Activated CD4-positive, alpha-beta T cell treated with anti-CD3 and anti-CD28 coated beads, Interleukin-2, amount 10 ng/mL, durations not matched to agents 7 days and 5 days (primary cell): Measurements from ENCODE around the gene SUN1. TPM values are rescaled to one million over a fixed set of nuclear protein-coding genes. Genes with fewer than 3 reads are reported as not detected.

Experiments used
- CTCF ChIA-PET: fragments of 350-600 bp; sonication (Branson Sonifier 250); formaldehyde crosslinking; loops from one replicate; lab custom pipeline; 2021; ENCODE audit warnings: antibody characterized with exemption; lab: Charles Lee
- POLR2A ChIA-PET: fragments of 350-600 bp; sonication (Branson Sonifier 250); formaldehyde crosslinking; loops from one replicate; lab custom pipeline; 2021; ENCODE audit warnings: antibody characterized with exemption; lab: Charles Lee
- DNase-seq: peaks from one replicate; pipeline ENCODE4 v3.0.0-alpha.2; 2020
- H3K27ac Mint-ChIP-seq: one replicate; pipeline ENCODE4 v1.8.0; 2021; ENCODE audit warnings: mild to moderate bottlenecking, moderate library complexity, mixed read lengths
- H3K27me3 Mint-ChIP-seq: one replicate; pipeline ENCODE4 v1.8.0; 2021; ENCODE audit warnings: mixed read lengths
- H3K36me3 Mint-ChIP-seq: one replicate; pipeline ENCODE4 v1.8.0; 2021; ENCODE audit warnings: low read depth, mixed read lengths
- H3K4me1 Mint-ChIP-seq: one replicate; pipeline ENCODE4 v1.8.0; 2021; ENCODE audit warnings: mixed read lengths
- H3K4me3 Mint-ChIP-seq: one replicate; pipeline ENCODE4 v1.8.0; 2021; ENCODE audit warnings: mild to moderate bottlenecking, moderate library complexity, mixed read lengths
- H3K9me3 Mint-ChIP-seq: one replicate; pipeline ENCODE4 v1.8.0; 2021; ENCODE audit warnings: mixed read lengths
- total RNA-seq, 2 experiments: library from RNA; stranded (reverse); gene quantifications; one replicate each; pipeline ENCODE4 v1.2.3, GENCODE V29; 2021

The SUN1 gene
- total RNA-seq, 2 experiments from 2014 or later: 76.8 to 78.5 TPM

DNA sequence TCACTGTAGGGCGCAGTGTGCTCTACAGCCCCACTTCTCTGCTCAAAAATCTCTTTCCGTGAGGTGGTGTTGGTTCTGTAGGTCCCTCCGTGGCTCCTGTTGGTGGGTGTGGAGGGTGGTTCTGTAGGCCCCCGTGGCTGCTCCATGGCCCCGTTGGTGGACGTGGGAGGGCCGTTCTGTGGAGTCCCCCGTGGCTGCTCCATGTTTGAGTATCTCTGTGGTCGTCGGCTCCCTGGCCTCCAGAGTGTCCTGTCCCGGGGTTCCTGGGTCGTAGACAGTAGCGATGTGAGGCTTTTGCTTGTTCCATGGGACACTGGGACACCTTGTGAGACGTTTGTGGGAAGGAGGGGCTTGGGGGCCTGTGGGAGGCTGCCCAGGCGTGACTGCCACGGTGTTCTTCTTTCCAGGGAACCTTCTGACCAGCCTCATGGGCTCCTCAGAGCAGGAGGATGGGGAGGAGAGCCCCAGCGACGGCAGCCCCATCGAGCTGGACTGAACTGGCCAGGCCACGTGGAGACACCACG is 62.7 kb downstream of the SUN1 start:
- DNase-seq: no peak
- Mint-ChIP-seq H3K4me1 (peaks cover 7% of the 10 kb centered on the region), H3K27ac (no peak overlapping the region), H3K27me3 (no peaks in the 10 kb centered on the region), H3K4me3 (no peak overlapping the region), H3K36me3 (peaks cover 43% of the 10 kb centered on the region), H3K9me3 (peaks cover 6% of the 10 kb centered on the region)
- POLR2A ChIA-PET: no interaction called here
- CTCF ChIA-PET: no interaction called here

DNA sequence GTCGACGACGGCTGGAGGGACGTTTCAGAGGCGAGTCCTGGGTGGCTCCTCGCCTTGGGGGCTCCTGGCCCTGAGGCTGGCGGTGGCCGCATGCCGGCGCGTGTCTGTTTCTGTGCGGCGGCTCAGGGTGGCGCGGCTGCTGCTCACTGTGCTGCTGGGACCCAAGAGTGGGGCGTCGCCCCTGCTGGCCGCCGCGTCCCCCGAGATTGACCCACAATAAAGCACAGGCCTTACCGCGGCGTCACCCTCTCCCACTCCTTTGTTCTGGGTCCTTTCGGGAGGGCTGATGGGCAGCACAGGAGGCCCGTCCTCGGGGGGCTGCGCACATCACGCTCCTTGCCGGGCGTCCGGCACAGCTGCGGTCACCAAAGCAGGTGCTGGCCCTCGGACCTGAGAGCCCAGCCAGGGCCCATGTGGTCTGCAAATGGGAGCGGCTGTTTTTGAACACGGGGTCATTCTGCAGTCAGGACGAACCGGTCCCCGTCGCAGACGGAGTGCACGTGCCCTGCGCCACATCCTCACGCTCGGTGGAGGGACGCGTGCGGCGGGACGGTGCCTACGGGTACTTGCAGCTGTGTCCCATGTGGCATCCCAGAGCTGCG is 63.3 kb downstream of the SUN1 start:
- Mint-ChIP-seq H3K27me3 (no peaks in the 10 kb centered on the region), H3K9me3 (peaks cover 6% of the 10 kb centered on the region), H3K4me3 (no peak overlapping the region), H3K4me1 (peaks cover 7% of the 10 kb centered on the region), H3K36me3 (peaks cover 39% of the 10 kb centered on the region), H3K27ac (no peak overlapping the region)
- ChIA-PET CTCF (interaction anchor here (0.9 kb wide), 1 partner anchor 10 kb away, joined by 3 read pairs; no protein-coding TSS in a partner anchor), POLR2A (no interaction called here)
- no peak for DNase-seq

DNA sequence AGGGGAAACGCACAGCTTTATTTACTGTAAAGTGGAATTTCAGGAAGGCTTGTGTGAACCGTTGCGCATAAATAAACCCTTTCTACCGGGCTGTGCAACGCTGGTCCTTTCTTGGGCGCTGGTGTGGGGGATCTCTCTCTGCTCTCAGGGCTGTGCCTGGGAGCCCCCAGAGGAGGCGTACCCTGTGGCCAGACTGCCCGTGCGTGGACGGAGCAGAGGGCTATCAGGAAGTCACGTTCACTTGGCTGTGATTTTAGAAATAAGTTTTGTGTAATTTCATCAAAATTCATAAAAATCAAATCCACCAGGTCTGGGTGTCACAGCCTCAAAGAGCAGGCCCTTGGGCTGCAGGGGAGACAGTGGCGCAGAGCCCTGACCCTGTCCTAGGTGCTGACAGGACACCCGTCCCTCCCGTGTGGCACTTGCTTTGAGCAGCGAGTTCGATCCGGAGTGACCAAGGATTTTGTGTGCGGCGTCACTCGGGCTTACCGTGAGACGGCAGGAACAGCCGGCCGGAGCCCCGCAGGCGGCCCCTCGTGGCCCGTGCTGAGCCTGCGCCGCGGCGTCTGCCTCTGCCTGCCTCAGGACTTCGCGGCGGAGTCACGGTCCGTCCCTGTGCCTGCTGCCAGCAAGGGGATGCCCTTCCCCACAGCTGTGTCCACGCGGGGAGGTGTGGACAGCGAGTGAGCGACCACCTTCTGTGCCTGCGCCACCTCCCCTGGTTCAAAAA is 64.2 kb downstream of the SUN1 start:
- peaks cover 7% of the 10 kb centered on the region for H3K4me1 Mint-ChIP-seq
- peaks cover 6% of the 10 kb centered on the region for H3K9me3 Mint-ChIP-seq
- no peak for DNase-seq
- POLR2A ChIA-PET: no interaction called here
- H3K4me3 Mint-ChIP-seq: no peak overlapping the region
- peaks cover 33% of the 10 kb centered on the region for H3K36me3 Mint-ChIP-seq
- H3K27me3 Mint-ChIP-seq: no peaks in the 10 kb centered on the region
- no peak overlapping the region for H3K27ac Mint-ChIP-seq
- CTCF ChIA-PET: interaction anchor here (0.9 kb wide), 1 partner anchor 11 kb away, joined by 3 read pairs; no protein-coding TSS in a partner anchor

DNA sequence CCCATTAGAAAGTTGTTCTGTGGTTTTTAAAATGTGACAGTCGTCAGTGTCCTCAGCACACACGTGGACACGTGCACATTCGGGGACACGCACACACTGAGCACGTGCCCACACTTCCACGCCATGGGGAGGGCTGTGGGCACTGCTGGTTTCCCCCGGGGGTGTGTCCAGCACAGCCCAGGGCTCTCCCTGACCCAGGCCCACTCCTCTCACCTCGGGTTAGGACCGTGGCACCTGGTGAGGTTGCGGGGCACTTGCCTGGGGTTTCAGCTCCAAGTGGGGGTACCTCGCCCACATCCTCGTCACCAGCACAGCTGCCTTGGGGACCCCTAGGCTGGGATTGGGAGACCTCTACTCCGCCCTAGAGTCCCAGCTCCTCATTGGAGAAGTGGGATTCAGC is 64.8 kb downstream of the SUN1 start:
- Mint-ChIP-seq H3K27me3 (no peaks in the 10 kb centered on the region), H3K4me3 (no peak overlapping the region), H3K4me1 (peaks cover 7% of the 10 kb centered on the region), H3K36me3 (peaks cover 31% of the 10 kb centered on the region), H3K27ac (no peak overlapping the region), H3K9me3 (peaks cover 6% of the 10 kb centered on the region)
- ChIA-PET CTCF (interaction anchor here (0.7 kb wide), 1 partner anchor 726 kb away, joined by 3 read pairs; no protein-coding TSS in a partner anchor), POLR2A (no interaction called here)
- DNase-seq: no peak

DNA sequence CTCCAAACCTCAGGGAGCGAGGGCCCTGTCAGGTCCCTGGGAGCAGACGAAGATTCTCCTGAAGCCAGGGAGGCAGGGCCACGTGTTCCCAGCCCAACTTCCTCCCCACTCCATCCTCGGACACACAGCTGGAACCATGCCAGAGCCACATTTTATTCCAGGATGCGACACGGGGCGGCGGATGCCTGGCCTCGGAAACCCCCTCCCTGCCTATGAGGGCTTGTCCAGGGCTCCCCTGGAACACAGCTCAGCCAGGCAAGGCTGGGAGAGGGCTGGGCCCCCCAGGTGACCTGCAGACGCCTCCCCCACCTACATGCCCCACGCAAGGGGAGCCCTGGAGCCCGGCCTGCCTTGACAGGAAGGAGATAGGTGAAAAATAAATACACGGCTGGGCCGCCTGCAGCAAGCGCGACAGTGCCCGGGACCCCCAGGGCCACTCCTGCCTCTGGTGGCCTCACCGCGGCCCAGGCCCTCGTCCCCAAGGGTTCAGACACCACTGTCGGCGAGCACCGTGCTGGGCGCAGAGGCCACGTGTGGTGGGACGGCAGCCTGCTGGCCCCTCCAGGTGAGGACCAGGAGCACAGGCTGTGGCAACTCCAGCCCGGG is 65.6 kb downstream of the SUN1 start:
- CTCF ChIA-PET: interaction anchor here (0.7 kb wide), 1 partner anchor 725 kb away, joined by 3 read pairs; no protein-coding TSS in a partner anchor
- H3K27ac Mint-ChIP-seq: no peak overlapping the region
- POLR2A ChIA-PET: interaction anchor here (0.6 kb wide), 1 partner anchor 162 kb away, joined by 3 read pairs; no protein-coding TSS in a partner anchor
- H3K9me3 Mint-ChIP-seq: no peaks in the 10 kb centered on the region
- H3K36me3 Mint-ChIP-seq: peaks cover 23% of the 10 kb centered on the region
- H3K4me3 Mint-ChIP-seq: no peak overlapping the region
- no peaks in the 10 kb centered on the region for H3K27me3 Mint-ChIP-seq
- no peak for DNase-seq
- H3K4me1 Mint-ChIP-seq: peaks cover under 1% of the 10 kb centered on the region

DNA sequence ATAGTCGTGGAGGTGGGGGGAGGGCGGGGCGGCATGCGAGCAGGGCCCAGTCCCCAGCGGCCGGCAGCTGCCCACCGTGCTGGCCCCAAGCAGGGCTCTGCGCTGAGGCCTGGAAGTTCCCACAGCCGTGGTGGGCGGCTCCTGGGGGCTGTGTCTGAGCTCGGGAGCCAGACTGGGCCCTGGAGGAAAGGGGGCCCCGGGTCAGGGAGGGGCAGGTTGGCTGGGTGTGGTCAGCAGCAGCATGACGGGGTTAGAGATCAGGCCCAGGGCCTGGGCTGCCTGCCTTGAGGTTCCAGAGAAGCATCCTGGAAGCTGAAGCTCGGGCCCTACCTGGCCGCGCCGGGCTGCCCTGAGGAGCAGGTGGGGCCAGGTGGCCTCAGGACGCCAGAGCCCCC is 66.2 kb downstream of the SUN1 start:
- no peak for DNase-seq
- Mint-ChIP-seq H3K36me3 (peaks cover 17% of the 10 kb centered on the region), H3K4me1 (no peaks in the 10 kb centered on the region), H3K27me3 (no peaks in the 10 kb centered on the region), H3K27ac (no peak overlapping the region), H3K9me3 (no peaks in the 10 kb centered on the region), H3K4me3 (no peak overlapping the region)
- ChIA-PET POLR2A (no interaction called here), CTCF (no interaction called here)

DNA sequence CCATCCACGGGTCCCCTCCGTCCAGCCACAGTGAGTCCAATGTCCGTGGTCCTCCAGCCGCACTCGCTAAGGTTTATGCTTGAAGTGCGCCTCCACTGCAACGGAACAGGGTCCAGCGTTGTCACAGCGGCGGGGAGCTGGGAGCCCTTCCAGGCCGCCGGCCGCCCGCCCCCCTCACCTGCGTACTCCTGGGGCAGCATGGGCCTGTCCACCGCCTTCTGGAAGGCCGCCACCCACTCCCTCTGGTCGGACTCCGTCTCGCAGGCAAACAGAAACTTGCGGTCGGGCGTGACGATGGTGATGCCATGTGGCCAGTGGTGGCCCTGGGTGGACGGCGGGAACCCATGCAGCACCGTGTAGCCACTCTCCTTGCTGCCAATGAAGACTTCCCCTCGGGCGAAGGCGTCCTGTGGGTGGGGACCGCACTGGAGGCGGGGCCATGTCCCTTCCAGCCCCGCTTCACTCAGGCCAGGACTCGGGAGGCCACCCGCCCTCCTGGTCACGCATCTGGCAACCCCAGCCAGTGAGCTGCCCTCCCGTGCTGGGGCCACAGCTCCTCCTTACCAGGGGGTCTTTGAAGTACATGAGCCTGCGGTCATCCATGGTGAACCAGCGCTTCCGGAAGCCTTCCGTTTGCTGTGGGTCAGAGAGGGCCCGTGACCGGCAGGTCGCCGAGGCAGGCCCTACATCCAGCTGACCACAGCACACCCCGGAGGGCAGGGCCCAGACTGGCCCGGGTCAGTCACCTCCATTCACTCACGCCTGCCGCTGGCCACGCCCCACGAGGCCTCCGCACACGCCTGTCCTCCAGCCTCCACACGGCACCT is 66.8 kb downstream of the SUN1 start:
- Mint-ChIP-seq H3K4me1 (no peaks in the 10 kb centered on the region), H3K27ac (no peak overlapping the region), H3K4me3 (no peak overlapping the region), H3K9me3 (no peaks in the 10 kb centered on the region), H3K27me3 (no peaks in the 10 kb centered on the region), H3K36me3 (peaks cover 13% of the 10 kb centered on the region)
- ChIA-PET CTCF (interaction anchor here (1.9 kb wide), 1 partner anchor 94 kb away, joined by 5 read pairs; no protein-coding TSS in a partner anchor), POLR2A (no interaction called here)
- no peak for DNase-seq

DNA sequence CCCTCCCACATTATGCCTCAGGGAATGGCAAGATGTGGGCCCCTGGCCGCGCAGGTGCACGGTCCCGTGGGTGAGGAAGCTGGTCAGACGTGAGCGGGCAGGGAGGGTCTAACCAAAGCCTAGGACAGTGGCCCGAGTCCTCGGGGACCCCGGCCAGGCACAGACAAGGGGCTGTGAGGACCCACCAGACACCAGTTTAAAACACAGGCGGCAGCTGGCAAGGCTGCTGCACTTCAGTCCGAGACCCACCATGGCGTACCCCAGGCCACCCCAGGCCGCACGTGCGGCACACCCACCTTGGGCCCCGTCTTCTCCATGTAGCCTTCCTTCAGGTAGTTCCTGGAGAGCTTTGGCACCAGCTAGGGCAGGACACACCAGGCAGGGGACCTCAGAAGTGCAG is 67.5 kb downstream of the SUN1 start:
- no peak overlapping the region for H3K4me3 Mint-ChIP-seq
- H3K27ac Mint-ChIP-seq: no peak overlapping the region
- ChIA-PET POLR2A (no interaction called here), CTCF (interaction anchor here (1.4 to 1.9 kb wide), 2 partner anchors 8 to 93 kb away, joined by 4 to 5 read pairs; no protein-coding TSS in a partner anchor)
- H3K27me3 Mint-ChIP-seq: no peaks in the 10 kb centered on the region
- no peaks in the 10 kb centered on the region for H3K9me3 Mint-ChIP-seq
- DNase-seq: no peak
- H3K36me3 Mint-ChIP-seq: peaks cover 11% of the 10 kb centered on the region
- H3K4me1 Mint-ChIP-seq: no peaks in the 10 kb centered on the region

DNA sequence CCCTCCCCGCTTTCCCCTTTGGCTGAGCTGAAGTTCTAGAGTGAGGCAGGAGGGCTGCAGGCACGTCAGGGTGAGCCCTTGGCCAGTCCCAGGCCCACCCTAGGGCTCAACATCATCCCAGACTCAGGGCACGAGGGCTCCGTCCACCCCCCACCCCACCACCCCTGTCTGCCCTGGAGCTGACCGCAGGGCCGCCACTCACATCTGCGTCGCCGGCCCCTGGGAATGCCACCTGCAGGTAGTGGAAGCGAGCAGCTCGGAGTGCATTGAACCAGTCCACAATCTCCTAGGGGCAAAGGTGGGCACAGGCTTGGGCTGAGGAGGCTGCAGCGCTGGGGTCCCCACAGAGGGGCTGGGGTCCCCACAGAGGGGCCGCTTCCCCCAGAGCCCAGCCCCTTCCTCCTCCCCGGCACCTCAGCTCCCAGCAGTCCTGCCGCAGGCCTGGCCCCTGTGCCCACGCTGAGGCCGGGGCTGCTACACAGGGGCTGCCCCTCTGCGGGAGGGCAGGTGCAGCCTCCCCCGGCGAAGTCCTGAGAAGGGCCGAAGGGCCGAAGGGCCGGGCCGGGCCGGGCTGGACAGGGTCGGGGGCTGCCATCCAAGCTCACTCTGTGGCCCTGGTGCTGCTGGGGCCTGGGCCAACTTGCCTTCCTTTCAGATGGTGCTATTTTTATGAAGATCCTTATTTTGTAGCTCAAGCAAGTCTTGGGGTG is 68.2 kb downstream of the SUN1 start:
- no peak for DNase-seq
- no peaks in the 10 kb centered on the region for H3K27me3 Mint-ChIP-seq
- H3K9me3 Mint-ChIP-seq: no peaks in the 10 kb centered on the region
- POLR2A ChIA-PET: no interaction called here
- CTCF ChIA-PET: interaction anchor here (1.1 to 1.9 kb wide), 3 partner anchors 9 to 92 kb away, joined by 3 to 5 read pairs (median 4); no protein-coding TSS in a partner anchor
- H3K4me3 Mint-ChIP-seq: no peak overlapping the region
- H3K4me1 Mint-ChIP-seq: no peaks in the 10 kb centered on the region
- no peak overlapping the region for H3K27ac Mint-ChIP-seq
- H3K36me3 Mint-ChIP-seq: peaks cover 8% of the 10 kb centered on the region

DNA sequence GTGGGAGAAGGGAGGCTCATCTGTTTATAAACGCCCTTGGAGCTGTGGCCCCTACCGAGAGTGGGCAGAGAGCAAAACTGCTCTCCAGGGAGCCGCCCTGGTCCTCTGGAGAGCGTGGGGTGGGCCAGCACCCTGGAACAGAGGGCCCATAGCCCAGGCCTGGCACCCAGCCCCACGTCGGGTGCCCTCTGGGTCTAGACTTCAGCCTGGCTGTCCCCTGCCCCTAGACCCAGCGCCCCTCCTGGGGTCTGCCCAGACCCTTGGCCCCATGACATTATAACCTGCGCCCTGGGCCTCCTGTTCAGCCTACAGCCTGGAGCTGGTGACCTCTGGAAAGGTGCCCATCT is 68.7 kb downstream of the SUN1 start:
- H3K9me3 Mint-ChIP-seq: no peaks in the 10 kb centered on the region
- H3K4me1 Mint-ChIP-seq: no peaks in the 10 kb centered on the region
- no peak overlapping the region for H3K27ac Mint-ChIP-seq
- H3K4me3 Mint-ChIP-seq: no peak overlapping the region
- no peaks in the 10 kb centered on the region for H3K27me3 Mint-ChIP-seq
- CTCF ChIA-PET: interaction anchor here (1.0 to 1.9 kb wide), 6 partner anchors 9 to 637 kb away, joined by 3 to 5 read pairs (median 3); no protein-coding TSS in a partner anchor
- DNase-seq: no peak
- peaks cover 5% of the 10 kb centered on the region for H3K36me3 Mint-ChIP-seq
- POLR2A ChIA-PET: interaction anchor here (0.7 kb wide), 1 partner anchor 69 kb away, joined by 3 read pairs; the partner anchor contains the start of gene SUN1

DNA sequence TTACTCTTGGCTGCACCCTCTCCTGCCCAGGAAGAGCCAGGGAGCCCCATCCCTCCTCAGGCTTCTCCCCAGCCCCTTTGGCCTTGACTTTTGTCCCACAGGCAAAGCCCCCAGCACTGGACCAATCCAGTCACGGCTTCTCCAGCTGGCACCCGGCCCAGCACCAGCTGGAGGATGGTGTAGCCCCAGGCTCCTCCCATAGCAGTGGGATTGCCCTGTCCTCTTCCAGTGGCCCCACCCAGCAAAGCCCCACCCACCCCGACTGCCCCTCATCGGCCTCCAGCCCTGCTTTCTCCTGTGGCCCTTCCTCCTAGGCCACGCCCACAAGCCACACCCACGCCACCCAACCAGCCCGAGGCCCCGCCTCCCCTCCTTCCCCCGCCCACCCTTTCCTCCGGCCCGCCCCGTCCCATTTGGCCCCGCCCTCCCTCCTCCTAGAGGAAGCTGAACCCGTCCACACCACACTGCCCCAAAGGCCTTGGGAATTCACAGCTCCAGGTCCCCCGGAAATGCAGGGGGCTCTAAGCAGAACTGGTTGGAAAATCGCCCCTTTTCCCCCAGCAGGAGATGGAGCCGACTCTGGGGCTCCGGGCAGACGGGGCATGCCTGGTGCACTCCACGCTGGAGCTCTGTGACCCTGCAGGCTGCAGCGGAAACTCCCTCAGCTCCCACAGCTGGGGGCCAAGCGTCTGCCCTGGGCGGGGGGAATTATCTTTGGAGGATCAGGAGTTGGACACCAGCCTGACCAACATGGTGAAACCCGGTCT is 69.3 kb downstream of the SUN1 start:
- Mint-ChIP-seq H3K9me3 (no peaks in the 10 kb centered on the region), H3K4me3 (no peak overlapping the region), H3K36me3 (no peaks in the 10 kb centered on the region), H3K27ac (no peak overlapping the region), H3K27me3 (no peaks in the 10 kb centered on the region), H3K4me1 (no peaks in the 10 kb centered on the region)
- DNase-seq: peak; percentile 39
- CTCF ChIA-PET: interaction anchor here (1.0 to 1.2 kb wide), 4 partner anchors 16 to 638 kb away, joined by 3 read pairs; no protein-coding TSS in a partner anchor
- POLR2A ChIA-PET: interaction anchor here (0.7 kb wide), 1 partner anchor 70 kb away, joined by 3 read pairs; the partner anchor contains the start of gene SUN1
